ENCODE data around the gene KLC1.

- TF ChIP-seq EP300 (IDR thresholded peaks at IDR 0.05; ENCODE audit: borderline replicate concordance) (no peak), CREB1 (IDR thresholded peaks at IDR 0.05; ENCODE audit: low read depth) (no peak), USF1 (IDR thresholded peaks at IDR 0.05) (no peak), TEAD4 (IDR thresholded peaks at IDR 0.05) (no peak), CEBPB (IDR thresholded peaks at IDR 0.05) (no peak), FOXM1 (IDR thresholded peaks at IDR 0.05; ENCODE audit: borderline replicate concordance, low read depth) (no peak)
Measured at GRCh38 chr14:103696070-103696402, 67.0 kb downstream of the KLC1 start.
